HG03442 (cell line): ENCODE results near the gene PPP2R5E.
A peak's percentile ranks its signal among the peaks of the same experiment; 100 is the strongest.

ENCODE experiments used
- ATAC-seq: cut with Tn5 transposase; IDR thresholded peaks from one replicate; pipeline ENCODE4 v1.9.1; 2021; ENCODE audit warnings: mild to moderate bottlenecking, moderate library complexity; ENCODE audit not compliant: unreplicated experiment

Gene PPP2R5E

DNA sequence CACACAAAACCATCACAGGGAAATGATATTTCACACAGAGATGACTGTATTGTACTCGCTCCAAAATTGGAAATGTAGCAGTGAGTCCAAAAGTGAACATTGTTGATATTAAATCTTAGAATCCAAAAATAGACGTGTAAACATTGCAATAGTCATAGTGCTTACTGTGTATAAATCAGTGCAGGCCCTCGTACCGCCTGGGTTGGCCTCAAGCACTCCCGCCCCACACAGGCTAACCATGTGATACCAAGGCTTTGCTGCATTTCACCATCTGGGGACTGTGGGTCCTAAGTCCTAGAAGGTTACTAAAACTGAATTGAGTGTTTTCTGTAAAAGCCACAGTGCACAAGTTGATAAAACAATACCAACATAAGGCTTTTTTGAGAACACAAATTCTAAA, 107.3 kb downstream of the PPP2R5E start:
- ATAC-seq, result no peak

DNA sequence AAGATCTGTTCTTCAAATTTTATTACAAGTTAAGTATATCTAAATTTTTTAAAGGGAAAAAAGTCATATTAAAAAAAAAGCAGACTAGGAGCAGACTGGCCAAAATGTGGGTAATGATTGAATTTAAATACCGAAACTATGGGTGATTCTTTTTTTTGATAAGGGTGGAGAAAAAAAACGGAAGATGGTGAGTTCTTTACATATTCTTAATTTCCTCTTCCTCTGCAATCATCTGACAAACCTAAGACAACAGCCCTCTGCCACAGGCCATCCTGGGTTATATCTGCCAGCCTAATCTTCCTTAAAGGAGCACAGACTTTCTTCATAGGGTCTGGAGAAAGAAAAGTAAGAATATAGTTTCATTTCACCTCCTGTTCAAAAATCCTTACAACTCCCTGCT, 108.0 kb downstream of the PPP2R5E start:
- no peak for ATAC-seq

DNA sequence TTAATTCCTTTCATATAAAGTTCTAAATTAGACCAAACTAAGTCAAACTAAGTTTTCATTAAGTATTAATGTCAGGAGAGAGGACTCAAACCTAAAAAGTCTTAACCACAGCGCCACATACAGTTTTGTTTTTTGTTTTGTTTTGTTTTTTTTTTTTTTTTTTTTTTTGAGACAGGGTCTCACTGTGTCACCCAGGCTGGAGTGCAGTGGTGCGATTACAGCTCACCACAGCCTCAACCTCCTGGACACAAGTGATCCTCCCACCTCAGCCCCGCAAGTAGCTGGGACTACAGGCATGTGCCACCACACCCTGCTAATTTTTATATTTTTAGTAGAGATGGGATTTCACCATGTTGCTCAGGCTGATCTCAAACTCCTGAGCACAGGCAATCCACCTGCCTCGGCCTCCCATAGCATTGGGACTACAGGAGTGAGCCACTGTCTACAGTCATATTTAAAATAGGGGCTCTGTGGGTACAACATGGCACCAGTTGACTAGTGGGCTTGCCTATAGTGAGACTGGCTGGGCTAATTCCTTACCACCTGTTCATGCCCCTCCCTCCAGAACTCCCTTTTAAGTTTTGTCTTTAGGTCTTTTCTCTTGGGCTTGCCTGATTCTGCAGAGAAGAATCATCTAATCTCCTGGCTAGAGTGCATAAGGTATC, 110.2 kb downstream of the PPP2R5E start:
- ATAC-seq, result no peak

DNA sequence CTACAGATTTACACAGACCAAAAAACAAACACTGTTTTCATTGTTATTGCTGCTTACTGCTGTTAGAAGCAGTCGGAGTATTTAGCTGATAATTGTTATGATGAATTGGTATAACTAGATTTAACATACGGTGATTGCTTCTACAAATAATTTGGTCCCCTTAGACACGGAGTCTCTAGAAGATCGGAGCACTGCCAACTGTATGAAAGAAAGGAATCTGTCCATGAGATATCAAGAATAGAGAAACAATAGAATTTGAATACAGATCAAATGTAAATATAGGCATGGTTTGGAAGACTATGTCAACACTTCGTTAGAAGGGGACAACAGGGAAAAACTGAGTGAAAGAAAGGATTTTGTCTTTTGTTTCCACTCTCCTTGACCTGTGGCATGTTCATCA, 110.9 kb downstream of the PPP2R5E start:
- ATAC-seq, result no peak

DNA sequence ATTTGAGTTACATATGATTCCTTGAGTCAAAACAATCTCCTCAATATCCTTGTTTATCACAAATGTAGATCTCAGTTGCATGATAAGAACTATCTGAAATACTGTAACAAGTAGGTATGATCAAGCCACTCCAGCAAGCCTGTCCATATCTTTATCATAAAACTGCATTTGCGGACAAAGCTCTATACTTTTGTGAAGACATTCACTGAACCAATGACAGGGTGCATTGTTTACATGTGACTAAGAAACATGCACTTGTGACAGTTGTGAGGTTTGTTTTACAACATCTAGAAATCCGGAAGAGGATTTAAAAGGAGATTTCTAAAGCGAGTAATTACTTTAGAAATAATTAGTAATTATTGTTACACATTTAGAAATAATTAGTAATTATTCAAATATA, 111.7 kb downstream of the PPP2R5E start:
- no peak for ATAC-seq

DNA sequence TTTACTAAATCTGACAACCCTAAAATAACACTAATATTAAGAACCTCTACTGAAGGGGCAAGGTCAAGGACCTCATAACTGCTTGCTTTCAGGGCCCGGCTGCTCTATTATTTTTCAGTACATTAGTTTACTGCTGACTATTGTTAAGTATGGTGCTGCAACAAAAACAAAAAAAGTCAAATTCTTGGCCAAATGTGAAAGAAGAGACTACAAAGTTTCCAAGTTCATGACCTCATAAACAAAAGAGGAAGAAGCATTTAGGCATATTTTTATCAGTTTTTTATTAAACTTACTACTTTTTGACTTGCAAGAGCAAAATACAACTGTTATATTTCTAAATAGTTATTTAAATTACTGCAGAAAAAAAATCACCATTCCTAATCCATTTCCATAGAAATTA, 114.7 kb downstream of the PPP2R5E start:
- no peak for ATAC-seq

DNA sequence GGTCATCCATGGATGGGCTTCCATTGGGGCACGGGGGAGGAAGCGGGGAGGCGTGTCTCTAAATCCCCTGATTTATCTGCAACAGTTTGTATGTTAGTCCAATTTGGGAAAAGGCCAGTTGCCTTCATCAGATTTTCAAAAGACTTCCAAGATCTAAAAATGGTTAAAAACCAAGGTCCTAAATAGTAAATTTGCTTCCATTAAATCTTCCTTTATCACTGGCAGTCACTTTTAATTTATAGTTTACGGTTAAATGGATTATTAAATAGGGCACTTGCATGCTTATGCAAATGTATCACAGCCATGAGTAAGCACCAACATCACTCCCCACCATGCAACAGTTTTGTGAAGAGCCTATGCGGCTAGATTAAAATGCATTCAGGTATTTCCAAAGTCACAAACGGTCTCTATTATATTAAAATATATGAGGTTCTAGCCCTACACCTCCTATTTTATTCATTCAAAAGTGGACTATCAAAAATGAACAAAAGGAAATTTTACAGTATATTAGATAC, 116.3 kb downstream of the PPP2R5E start:
- ATAC-seq, result no peak

DNA sequence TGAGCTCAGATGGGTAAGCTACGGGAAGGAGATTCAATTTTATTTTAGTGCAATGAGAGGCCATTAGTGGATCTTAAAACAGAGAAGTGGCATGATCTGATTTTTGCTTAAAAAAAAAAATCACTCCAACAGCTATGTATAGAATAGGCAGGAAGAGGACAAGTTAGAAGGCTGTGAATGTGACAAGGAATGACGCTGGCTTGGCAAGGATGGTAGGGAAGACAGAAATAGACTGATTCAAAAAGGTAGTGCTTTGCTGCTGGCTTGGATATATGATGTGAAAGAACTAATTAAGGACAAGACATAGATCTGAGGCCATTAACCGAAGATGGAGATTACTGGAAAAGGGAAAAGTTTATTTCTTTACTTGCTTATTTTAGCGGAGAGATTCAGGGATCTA, 119.3 kb downstream of the PPP2R5E start:
- no peak for ATAC-seq

DNA sequence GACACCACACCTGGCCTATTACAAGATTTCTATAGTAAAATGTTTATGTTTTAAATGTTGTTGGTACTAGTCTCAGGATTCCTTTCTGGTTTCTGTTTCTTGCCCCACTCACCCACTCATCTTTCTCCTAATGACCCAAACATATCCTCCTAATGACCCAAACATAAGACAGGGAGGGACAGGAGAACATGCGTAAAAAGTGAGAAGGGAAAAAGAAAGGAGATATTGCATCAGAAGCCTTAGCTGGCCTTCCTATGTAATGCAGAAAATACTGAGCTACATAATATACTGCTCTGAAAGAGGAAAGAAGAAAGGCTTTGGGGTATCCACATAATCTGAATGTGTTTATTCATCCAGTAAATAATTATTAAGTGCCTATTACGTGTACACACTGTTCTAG, 119.8 kb downstream of the PPP2R5E start:
- ATAC-seq, result no peak

DNA sequence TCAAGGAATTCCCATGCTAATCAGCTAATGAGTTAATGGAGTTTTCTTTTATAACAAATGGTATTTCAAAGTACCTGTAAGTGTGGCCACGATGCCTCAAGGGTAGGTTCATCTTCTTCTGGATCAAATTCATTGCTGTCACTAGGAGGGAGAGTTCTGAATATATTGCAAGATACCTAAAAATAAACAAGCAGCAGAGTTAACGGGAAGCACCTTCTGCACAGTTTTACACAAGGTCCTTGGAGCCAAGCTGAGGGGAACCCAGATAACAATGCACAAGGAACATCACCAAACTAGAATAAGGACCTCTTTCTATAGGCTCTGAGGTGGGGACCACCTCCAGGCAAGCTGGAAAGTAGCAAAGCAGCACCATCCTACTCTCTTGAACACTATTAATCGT, 121.3 kb downstream of the PPP2R5E start:
- ATAC-seq, result no peak

DNA sequence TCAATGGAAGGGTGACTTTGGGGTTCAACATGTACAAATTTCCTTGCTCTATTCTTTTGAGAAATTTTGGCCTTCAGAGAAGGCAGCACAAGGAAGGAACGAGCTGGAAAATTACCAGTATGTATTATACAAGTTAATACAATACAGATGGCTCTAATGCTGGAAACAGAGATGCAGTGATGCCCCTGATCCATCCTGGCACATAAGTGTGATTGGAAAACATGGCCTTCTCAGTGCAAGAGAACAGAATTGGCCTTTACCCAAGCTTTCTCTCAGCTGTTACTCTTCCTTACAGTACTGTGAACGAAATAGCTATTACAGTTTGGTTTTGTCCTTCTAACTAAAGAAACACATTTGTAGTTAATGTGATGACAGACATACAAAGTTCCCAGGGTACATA, 122.0 kb downstream of the PPP2R5E start:
- no peak for ATAC-seq

DNA sequence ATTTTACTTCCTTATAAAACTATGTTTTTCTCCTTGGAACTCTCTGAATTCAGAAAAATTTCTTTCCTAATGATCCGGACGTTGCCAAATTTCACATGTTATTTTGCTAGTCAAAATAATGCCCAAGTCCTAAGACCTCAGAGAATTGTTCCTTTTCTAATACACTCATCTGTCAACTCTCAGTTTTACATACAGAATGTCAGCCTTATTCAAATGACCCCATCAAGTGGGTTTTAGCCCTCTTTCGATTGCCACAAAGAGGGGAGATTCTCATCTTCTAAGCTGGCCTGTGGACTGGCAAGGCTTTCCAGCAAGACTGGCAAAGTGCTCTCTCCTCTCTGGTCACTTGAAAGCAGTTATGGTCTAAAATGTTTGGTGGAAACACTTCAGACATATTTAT, 125.2 kb downstream of the PPP2R5E start:
- ATAC-seq, result no peak

DNA sequence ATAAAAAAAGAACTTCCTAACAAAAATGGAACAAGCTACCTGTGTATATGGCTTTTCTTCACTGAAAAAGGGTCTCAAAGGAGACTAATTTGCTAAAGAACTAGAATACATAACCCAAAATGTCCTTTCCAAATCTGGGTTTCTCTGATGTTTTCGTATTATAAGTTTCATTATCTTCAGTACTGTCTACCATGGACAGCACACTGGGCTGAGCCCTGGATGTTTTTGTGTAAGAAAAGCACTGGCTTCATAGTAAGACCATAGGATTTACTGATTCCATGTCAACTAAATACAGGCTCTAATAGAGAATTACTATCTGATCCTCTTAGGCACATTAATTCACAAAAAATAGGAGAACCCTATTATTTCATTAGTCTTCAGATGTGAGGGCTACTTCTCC, 130.2 kb downstream of the PPP2R5E start:
- no peak for ATAC-seq

DNA sequence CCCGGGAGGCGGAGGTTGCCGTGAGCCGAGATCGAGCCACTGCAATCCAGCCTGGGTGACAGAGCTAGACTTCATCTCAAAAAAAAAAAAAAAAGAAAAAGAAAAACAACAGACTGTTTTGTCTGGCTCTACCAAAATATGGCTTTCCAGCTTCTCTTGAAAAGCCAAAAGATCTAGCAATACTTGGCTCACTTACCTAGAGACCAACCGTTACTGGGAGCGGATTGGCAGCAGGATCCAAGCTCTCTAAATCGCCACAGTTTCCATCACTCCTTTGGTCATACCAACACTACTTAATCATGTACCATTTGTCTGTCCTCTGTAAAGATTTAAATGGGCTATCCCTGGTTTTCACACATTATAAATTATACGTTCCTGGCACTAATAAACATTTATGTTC, 136.8 kb downstream of the PPP2R5E start:
- no peak for ATAC-seq

DNA sequence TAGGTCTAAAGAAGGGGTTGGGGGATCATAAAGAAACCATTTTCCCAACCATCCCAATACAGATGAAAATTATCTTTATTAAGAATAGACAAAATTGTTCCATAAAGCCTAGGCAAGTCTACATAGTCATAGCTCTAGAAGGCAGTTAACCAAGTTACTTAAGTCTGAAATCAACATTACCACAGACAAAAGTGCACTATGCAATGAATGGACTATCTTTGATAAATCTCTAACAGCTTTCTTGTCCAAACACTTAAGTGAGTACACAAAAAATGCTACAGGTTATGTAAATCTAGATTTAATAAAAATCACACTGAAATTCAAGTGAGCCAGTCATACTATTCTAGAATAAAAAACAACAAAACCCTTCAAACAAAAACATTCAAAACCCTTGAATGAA, 137.5 kb downstream of the PPP2R5E start:
- ATAC-seq, result no peak

DNA sequence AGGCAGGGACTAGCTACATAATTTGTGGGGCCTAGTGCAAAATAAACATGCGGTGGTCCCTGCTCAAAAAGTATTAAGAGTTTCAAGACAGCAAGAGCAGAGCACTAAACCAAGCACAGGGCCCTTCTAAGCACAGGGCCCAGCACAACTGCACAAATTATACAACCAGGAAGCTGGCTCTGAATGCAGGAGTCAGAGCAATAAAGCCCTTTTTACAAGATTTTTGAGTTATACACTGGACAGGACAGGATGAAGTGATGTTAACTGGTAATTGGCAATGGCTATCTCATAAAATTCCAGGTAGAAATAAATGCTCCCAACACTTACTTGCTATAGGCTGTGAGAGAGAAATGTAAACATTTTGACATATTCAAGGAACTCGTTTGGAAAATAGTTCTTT, 138.3 kb downstream of the PPP2R5E start:
- no peak for ATAC-seq

DNA sequence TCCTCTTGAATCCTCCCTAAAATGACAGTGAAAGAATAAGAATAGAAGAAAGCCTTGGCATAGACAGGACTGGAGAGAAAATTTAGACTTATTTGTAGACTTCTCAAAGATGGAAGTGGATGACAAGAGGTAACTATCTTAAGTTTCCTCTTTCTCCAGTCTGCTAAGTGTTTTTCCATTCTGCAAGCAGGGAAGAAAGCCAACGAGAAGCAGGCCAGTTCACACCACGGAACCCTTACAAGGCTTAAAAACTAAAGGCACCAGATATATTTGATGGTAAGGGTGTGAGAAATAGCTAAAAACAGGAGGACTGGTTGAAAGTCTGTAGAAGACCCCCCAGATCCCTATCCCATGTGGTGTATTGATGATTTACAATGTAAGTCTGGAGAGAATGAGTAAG, 141.5 kb downstream of the PPP2R5E start:
- ATAC-seq, result no peak

DNA sequence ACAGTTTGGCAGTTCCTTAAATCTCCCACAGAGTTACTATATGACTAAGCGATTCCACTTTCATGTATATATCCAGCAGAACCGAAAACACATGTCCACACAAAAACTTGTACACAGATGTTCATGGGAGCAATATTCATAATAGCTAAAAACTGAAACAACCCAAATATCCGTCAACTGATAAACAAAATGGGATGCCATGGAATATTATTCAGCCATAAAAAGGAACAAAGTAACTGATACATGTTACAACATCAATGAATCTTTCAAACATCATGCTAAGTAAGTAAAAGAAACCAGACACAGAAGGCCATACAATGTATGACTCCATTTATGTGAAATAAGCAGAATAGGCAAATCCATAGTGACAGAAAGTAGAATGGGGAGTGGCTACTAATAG, 144.2 kb downstream of the PPP2R5E start:
- ATAC-seq, result no peak

DNA sequence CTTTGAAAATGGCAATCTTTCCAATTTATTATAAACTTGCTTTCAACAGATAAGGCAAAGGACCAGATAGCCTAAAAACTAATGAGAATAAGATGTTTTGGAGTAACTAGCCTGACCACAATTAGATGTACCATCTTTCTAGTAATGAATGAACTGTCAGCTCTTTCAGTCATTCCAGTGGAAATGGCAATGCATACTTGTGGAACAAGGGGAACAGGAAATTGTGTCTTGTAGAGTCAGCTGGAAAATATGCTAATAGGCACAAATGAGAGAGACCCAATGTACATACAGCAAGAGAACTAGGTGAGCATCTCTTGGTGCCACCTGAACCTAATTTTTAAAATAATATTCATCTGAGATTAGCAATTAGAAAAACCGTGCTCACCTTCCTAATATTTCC, 148.3 kb downstream of the PPP2R5E start:
- ATAC-seq, result no peak

DNA sequence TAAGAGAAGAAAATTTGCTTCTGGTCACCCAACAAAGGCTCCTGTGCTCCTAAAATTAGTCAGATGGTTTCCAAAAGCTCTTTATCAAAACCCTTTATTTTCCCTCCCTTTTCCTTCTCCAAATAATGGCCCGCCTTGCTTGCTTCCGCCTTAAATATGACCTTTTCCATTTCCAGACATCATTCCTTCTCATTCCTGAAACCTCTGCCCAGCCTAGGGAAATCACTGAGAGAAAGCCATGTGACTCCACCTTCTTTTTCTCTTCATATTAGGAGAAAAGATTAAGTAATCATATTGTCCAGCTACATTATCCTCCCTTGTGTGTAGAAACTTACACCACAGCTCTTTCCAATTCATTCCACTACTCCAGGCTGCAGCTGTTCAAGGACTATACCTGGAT, 148.7 kb downstream of the PPP2R5E start:
- ATAC-seq, result no peak

DNA sequence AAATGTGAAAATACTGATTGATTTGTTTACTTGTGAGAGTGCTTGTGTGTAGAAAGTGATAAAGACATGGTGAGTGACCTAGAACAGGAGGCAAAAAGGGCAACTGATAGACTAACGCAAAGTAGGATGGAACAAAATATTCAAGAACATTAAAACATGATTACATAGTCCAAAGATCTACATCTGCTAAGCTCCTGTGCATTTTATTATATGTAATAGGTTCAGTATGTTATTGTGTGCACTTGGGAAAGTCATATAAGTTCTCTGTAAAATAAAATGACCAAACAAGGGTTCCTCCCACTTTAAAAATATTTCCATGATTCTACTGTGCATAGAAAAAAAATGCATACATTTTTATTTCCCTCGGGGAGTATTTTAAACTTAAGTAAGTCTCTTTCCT, 150.2 kb downstream of the PPP2R5E start:
- ATAC-seq, result no peak

DNA sequence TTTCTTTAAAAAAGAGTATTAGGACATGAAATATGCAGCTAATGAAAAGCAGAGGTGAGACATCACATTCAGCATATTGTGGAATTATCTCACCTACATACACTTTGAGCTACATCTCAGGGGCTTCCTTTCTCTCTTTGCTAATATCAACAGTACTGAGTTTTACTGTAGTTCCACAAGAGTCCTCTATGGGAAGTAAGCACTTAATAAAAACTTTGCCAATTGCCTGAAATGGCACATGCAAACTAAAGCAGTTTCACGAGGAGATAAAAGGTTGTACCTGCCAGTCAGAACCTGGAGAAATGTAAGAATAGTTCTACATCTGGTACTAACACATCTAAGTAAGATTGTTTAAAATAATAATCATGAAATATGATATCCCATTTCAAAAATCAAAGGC, 150.9 kb downstream of the PPP2R5E start:
- ATAC-seq, result no peak

DNA sequence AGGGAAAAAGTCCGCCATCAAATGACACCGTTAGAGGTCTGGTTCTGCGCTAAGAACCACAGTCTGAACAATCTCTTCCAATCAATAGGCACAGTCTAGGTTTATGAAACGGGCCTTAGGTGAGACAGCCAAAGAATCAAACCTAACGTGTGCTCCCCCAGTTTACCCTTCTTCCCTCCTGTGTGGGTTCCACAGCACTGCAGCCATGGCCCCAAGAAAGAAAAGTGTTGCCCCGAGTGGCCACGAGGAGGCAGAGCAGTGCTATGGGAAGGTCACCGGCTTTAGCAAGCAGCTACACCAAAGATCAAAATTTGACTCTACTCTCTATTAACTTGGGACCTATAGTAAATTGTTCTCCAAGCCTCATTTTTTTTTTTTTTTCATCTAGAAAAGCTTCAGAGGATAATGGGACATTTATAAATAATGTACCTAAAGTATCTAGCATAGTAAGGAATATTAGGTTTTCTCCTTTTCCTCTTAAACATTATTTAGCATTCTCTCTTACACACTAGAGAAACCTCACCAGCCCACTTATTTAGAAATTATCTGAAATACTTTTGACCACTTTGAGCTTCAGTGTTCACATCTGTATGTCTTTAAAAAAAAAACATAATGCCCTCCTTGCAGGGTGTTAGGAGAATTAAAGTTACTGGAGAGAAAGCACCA, 154.3 kb downstream of the PPP2R5E start:
- peak; percentile 76 for ATAC-seq
